AG20443 (cell line): ENCODE measurements around the gene CDKL5.

Experiments
- DNase-seq: peaks from one replicate; pipeline ENCODE4 v3.0.0; 2012; ENCODE audit warnings: low spot score, mixed read lengths

Gene CDKL5

DNA sequence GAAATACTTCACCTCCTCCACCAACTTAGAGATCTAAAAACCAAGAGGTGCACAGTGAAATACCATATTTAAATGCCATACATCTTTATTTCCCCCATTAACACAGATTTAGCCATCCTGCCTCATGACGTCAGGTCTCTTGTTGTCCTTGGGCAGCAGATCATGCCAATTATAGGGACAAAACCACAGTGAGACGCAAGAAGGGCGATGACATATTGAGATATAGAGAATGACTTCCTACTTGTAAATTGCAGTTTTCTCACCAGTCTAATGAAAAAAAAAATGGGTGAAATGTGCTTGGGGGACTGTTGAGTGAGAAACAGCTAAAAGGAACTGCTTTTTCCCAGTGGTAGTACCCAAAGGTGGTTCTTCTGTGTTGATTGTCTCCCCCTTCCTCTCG is 222.2 kb downstream of the CDKL5 start:
- no peak for DNase-seq

DNA sequence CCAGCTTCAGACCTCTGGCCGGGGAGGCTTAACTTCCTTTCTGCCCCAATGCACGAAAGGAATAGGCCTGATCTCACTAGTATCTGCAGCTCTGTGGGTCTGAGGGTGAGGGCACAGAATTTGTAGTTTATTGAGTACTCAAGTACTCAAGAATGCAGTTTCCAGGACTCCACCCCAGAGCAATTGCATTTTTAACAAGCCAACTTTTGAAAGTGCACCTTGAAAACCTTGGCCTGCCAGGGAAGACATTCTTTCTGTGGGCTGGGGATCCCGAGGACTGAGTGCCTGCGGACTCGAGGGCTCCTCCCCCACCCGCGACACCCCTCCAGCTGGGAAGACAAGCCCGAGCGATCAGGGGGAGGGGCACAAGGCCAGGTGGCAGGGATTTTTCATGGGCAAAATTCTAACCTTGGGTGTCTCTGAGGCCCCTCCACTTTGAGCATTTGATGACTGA is 224.1 kb downstream of the CDKL5 start:
- DNase-seq: peak; percentile 11

DNA sequence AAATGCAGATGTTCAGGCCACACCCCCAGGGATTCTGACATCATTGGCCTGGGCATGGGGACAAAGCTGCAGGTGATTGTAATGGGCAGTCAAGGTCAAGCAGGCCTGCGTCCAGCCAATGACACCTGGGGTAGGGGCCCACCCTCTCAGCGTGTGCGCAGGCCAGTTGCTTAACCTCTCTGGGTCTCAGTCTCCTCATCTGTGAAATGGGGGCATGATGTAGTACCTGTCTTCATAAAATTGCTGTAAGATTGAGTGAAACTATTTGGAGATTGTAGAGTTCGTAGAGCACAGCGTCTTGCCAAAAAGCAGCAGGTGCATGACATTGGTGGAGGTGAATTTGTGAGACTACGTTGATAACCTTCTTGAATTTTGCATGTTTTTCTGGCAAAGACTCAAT is 225.3 kb downstream of the CDKL5 start:
- no peak for DNase-seq

DNA sequence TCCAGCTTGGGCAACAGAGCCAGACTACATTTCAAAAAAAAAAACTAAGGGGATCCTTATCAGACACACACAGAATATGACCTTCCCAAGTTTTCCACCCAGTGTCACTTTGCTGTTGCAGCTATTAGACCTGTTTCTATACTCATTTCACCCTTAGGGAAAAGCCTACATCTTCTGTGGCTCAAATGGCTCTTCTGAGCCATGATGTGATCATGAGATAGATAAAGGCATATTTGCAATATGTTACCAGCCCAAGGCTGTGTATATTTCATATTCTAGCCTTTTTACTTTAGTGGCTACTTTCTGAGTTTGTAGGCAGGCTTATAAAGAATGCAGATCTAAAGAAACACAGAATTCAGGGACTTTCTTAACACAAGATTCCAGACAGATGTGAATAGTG is 227.2 kb downstream of the CDKL5 start:
- no peak for DNase-seq

DNA sequence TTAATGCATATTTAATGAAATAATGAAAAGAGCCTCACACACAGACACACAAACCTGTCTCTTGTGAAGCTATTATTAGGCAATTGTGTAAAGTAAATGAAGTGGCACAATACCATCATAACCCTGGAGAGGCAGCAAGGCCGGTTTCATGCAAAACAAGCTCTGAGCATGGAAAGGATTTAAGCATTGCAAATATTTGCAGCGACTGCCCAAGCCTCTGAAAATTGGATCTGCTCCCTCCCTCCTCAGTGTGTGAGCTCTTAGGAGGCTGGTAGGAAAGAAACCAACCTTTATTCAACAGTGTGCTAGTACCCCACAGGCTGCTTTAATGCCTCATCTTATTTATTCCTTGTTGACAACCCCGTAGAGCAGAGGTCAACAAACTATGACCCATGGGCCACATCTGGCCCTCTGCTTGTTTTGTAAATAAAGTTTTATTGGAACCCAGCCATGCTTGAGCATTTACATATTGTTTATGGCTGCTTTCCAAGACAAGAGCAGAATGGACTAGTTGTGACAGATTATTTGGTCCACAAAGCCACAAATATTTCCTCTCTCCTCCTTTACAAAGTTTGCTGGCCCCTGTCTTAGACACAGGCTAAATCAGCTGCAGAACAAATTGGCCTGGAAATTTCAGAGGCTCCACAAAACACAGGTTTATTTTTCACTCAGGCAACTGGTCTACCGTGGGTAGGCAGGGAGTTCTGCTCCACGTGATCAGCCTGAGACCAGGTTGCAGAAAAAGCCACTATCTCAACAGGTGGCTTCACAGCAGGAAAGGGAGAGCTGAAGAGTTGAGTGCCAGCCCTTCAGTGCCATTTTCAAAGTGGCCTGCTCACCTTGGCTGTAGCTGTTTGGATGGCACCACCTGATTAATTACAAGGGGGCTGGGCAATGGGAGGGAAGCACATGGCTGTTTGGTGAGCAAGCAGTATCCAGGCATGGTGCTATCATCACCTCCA is 229.7 kb downstream of the CDKL5 start:
- no peak for DNase-seq

DNA sequence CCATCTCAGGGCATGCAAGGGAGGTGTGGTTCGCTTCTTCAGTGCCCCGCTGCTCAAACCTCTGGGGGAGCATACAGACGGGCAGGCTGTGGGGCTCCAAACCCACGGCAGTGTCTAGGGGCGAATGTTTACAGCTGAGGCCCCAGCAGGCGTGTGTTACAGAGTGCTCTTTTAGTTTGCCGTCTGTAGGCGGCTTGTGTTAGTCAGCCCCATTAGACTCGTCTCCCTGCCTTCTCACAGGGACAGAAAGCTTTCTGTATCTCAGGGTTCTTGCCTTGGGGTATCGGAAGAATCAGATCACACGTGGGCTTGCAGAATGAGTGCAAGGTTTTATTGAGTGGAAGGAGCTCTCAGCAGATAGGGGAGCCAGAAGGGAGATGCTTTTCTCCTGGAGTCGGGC is 235.9 kb downstream of the CDKL5 start:
- no peak for DNase-seq

DNA sequence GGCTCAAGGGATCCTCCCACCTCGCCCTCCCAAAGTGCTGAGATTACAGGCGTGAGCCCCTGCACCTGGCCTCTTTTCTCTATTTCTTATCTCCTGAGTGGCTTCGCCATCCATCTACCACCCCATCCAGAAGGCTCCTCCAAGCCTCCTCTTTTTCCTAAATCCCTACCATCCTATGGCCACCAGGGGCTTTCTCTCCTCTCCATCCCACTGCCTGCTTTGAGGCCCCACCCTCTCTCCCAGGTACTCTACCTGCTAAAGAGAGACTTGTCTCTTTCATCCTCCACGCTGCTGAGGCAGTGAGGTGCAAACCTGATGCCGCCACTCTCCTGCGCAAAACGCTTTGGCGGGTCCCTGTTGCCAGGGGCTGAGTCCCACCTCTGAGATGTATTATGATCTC is 239.5 kb downstream of the CDKL5 start:
- DNase-seq: no peak

DNA sequence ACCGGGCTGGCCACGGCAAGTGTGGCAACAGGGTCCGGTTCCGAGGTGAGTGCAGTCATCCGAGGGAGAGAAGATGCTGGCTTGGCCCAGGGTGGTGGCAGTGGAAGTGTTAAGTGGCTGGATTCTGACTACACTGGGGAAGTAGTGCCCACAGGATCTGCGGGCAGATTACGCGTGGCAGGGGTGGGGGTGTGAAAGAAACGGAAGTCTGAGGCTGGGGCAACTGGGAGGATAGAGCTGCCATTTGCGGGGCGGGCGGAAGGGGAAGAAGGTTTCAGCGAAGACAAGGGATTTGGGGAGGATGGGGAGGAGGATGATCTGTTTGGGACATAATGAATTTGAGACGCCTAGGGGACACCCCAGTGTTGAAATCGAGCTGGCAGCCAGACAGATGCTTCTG is 241.2 kb downstream of the CDKL5 start:
- DNase-seq: no peak

DNA sequence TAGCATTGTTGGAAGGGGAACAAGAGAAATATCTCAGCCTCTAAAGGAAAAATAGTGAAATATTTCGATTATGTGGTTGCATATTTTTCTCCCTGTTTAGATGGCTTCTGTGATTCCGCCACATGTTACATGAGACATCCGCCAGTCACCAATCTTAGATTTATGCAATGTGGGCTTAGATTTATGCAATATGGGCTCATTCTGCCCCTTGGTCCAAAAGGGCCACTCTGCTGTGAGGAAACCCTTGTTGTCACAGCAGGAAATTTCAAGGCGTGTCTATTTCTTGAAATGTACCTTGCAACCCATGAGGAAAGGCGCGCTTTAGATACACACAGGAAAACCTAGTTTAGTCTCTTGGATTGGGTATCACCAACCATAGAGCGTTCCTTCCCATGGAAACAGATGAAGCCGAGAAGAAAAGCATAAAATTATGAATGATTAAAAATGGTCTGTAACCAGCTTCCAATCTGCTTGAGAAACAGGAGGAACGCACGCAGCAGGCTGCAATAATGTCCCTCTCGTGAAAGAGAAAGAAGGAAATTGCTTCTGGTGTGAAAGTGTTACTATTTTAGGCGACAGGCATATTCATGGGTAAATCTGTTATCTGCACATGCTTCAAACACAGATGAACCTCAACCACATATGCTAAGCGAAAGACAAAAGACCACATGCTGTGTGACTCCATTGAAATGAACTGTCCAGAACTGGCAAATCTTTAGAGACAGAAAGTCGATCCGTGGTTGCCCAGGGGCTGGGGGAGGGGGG is 242.8 kb downstream of the CDKL5 start:
- peak; percentile 11 for DNase-seq

DNA sequence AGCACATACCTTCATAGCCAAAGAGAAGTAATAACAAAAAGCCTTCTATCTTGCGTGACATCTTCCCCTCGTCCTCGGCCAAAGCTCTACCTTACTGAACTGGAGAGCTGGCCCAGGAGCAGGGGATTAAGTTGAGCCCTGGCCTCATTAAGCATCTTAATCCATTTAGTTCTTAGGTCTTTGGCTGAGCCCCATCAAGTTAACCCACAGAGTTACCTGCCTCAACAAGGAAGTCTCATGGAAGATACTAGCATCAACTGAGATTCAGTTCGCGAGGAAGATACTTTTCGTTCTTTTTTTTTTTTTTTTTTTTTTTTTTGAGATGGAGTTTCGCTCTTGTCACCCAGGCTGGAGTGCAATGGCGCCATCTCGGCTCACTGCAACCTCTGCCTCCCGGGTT is 246.6 kb downstream of the CDKL5 start, which contains the start of gene RS1:
TSS of gene RS1 (minus strand) at position 101 of the 400 bp plus-strand sequence. CDS start at position 61, 40 bp downstream.
- no peak for DNase-seq

DNA sequence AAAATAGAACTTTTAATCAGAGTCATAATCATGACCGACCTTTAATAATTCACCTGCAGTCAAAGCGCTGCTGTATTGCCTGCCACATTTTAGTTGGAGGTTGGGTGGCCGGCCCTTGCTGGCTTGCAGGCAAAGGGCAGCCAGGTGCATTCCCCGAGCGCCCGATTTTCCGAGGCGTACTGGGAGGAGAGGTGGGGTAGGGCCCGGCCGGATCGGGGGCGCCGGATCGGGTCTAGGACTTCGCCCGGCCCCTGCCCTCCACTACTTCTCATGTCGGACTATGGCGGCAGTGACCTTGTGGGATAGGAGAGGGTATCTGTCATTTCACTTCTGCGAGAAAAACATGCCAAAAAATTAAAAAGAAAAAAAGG is 249.0 kb downstream of the CDKL5 start:
- peak; percentile 11 for DNase-seq

DNA sequence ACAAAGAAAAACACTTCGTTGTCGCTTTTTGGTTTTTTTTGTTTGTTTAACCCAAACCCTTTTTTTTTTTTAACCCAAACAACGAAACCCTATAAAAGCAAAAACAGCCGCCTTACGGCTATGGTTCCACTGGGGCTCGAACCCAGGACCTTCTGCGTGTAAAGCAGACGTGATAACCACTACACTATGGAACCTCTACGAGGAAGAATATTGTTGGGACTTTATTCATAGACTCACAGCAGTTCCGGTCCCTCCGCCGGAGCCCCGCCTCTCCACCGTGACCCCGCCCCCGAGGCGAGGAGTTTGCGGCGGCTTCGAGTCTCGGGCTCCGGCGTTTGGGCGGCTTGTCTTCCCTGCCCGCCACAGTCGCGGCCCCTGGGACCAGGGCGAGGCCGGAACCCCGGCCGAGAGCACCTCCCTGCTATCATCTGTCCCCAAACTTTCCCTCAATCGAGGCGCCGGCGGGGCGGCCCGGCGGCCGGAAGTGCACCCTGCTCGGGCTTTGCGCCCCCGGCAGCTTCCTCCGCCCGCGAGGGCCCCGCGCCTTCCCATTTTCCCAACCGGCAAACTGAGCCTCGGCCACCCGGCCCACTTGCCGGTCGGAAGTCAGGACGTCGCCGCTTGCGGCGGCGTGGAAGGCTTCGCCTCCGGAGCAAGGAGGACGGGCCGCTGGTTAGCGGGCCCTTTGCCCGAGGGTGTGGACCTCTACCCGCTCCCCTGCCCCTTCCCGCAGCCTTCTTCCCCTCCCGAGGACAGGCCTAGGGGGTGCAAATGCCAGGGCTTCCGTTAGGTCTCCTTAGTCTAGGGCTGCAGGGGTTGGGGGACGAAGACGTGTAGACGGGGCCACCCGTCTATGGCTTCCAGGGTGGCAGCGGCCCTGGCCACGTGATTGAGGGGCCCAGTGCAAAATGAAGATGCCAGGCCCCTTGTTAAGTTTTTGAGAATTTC is 249.7 kb downstream of the CDKL5 start:
- DNase-seq: peak; percentile 89

DNA sequence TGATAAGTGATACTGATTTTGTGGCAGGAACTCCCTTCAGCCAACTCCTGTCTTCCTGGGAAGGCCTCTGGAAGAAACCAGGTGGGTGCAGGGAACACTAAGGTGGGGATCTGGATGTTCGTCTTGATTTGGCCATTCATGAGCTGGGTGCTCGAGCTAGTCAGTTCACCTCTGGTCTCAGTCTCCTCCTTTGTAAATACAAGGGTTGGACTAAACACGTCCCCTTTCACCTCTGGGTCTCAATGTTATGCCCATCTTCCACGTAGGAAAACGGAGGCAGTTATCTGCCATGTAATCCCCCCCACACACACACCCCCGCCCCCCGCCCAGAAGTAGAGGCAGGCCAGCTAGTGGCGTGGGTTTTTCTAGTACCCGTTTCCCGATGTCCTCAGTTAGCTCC is 250.6 kb downstream of the CDKL5 start:
- no peak for DNase-seq

DNA sequence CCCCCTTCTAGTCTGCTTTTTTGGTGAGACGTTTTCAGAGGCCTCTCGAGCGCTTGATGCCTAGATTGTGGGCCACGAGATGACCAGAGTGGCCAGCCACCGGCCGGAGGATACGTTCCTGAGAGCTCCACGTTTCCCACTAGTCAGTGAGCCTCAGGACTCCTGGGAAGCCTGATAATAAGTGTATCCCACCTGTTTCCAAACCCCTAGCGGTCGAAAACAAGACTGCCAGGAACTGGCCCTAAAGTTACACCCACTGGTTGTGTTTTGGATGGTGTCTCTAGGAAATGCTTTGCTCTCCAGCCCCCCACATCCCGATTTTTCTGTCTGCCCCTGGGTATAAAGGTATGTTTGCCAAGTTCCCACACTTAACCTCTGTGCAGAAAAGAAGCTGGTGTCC is 251.1 kb downstream of the CDKL5 start:
- peak; percentile 16 for DNase-seq

DNA sequence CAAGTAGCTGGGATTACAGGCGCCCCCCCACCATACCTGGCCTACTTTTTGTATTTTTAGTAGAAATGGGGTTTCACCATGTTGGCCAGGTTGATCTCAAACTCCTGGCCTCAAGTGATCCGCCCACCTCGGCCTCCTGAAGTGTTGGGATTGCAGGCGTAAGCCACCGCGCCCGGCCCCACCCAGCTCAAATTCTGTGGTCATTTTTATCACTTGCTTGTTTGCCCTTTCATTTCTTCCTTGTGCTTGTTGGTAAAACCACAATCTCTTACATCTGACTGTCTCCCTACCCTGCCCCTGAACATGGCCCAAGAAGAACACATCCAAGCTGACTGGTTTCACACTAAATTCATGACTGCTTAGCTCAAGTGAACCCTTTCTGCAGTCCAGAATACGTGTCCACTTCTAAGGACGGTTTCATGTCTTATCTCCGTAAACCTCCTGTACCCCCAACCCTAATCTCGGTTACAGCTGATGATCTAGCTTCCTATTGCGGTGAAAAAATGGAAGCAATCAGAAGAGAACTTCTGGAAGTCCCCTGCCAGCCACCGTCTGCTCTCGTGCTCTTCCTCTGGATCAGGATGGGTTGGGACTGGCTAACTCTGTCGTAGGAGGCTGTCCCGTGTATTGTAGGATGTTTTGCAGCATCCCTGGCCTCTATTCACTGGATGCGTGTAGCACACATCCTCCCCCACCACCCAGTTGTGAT is 251.9 kb downstream of the CDKL5 start:
- no peak for DNase-seq

DNA sequence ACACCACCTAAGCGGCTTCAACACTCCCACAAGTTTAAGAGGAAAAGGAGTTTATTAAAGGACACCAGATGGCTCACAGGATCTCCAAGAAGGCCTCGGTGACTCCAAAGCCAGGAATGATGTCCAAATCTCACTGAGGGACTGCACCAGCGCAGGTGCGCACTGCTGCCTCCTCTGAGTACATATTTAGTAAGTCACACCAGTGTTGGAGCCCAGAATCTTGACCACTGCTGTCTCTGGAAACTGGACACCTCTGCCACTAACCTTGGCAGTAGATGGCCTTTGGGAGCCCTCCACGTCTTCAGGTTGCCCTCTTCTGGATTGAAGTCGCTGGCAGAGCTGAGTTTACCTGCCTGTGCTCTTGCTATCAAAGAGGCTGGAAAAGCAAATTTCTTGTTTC is 256.6 kb downstream of the CDKL5 start:
- DNase-seq: no peak

DNA sequence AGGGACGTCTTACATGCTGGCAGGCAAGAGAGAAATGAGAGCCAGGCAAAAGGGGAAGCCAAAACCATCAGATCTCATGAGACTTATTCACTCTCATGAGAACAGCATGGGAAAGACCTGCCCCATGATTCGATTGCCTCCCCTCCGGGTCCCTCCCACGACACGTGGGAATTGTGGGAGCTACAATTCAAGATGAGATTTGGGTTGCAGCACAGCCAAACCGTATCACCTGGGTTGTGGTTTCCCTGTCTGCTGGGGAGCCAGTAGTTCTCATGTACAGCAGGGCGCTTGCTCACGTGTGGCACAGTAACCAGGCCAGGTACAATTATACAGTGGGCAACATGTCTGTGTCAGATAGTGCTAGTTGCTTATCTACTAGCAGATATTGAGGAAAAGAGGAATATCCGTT is 257.6 kb downstream of the CDKL5 start:
- no peak for DNase-seq

DNA sequence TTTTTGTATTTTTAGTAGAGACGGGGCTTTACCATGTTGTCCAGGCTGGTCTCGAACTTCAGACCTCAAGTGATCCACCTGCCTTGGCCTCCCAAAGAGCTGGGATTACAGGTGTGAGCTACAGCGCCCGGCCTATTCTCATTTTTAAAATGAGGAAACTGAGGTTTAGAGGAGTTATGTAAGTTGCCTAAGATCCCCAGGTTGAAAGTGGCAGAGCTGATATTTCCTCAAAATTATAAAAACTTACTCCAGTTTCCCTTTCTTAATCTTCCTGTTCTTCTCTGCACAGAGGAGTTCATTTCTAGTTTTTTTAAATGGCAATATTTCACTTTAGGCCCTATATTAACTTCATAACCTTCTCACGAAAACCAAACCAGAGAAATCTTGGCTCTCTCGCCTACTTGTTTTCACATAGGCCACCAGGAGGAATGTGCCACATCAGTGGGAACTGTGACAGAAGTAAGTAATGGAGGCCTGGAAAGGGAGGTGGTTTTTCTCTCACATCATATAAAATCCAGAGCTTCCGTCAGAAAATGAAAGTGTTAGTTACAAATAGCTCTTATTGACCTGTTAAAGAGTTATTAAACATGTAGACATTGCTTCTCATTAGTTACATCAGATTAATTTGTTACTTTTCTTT is 262.6 kb downstream of the CDKL5 start:
- DNase-seq: no peak

DNA sequence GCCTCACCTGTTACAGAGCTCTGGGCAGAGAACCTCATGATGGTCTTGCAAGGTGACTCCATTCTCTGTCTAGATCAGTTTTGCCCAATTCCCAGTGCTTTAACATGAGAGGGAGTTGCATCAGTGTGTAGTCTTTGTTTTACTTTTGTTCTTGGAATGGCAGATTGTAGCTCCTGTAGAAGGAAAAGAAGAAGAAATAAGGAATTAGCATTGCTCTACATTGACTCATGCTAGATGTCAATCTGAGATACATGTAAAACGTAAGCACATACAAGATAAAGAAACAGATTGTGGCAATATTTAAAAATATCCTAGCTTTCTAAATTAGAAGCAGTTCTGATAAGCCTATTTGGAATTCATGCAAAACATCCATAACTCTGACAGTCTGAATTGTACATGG is 266.0 kb downstream of the CDKL5 start:
- DNase-seq: no peak

DNA sequence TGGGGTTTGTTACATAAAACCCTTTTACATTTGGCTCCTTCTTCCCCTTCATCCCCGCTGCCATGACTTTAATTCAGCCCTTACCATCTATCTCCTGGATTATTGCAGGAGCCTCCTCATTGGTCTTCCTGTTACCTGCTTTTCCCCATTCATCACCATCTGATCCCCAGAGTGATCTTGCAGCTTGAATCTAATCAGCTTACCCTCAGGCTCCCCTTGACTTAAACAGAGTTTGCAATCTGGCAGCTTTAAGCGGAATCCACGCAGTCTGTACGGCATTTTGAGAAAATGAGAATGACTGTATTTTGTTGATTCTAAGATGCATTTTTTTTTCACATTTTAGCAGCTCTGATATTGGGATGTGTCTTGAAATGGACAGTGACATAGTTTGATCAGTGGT is 267.1 kb downstream of the CDKL5 start:
- DNase-seq: no peak

DNA sequence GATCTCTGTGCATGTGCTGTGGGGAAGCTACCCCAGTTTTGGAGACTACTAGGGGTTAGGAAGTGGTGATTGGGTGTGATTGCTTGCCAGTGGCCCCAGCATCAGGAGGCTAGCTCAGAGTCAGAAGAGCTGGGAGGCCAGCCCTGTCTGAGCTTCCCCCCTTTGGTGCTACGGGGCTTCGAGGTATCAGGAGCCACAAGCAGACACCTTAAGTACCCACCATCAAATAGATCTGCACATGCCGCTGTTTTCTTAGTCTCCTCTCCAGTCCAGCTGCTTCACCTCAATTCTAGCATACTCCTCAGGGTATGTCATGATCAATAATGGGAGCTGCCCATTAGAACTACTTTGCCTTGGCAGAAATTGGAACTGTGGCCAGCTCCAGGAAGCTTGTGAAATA is 271.2 kb downstream of the CDKL5 start:
- no peak for DNase-seq
